ENCODE measurements around the gene CPED1. TPM values are rescaled to one million over a fixed set of nuclear protein-coding genes. Genes with fewer than 3 reads are reported as not detected.

Gene CPED1
- total RNA-seq, 5 donors from 2014 or later (not counting 1 experiment from before 2014, with no cell fraction given): 0.73 to 1.4 (median 0.96) TPM; not detected in 2

DNA sequence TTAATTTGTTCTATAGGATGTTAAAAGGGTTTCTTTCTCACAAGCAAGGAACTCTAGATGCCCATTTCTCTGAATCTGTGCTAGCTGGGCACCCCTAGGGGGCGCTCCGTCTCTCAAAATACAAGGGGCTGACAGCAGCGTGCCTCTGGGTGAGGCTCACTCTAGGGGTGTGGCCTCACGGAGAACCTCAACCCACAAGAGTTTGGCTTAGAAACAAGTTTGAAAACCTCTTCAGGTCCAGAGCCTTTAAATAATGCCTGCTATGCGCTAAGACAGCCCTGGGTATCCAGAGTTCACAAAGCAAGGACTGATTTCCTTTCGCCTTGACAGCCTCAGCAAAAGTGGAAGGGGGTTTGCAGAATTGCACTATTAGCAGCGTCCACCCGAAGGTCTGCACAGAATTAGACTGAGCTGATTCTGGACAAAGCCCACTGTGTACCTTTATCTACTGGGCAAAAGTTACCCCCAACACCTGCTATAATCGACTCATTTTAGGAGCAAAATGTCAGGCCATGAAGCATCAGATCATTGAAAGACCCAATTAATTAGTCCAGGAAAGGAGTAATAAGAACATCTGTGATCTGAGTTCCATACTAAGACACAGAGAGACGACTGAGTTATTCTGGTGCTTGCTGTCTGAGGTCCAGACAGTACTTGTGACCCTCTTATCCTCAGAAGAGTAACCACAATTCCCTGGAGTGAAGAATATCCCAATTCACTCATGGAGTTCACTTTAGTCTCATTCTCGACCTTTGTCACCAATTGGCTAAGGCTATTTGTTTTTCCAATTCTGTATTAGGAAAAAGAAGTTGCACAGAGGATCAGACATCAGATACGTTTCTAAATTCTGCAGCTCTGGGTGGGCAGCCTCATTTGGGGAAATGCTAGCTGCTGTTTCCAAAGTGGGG lies 574 bp upstream of the CPED1 start:
- no peaks in the 10 kb centered on the region for H3K9me3 ChIP-seq
- Mint-ChIP-seq H3K36me3 (no peaks in the 10 kb centered on the region), H3K27me3 (peaks cover 45 to 55% of the 10 kb centered on the region in 2 donors), H3K4me1 (peaks cover 18 to 21% (median 21%) of the 10 kb centered on the region in 3 donors), H3K27ac (no peak overlapping the region), H3K4me3 (peak overlapping the region; percentile 43 to 74 (median 60)), H3K9me3 (no peaks in the 10 kb centered on the region)
- peak overlapping the region in 1 of 2 donors; percentile 28 for H3K4me3 ChIP-seq (ENCODE audit: control insufficient read depth in 1 of 2, extremely low read depth in 1 of 2, low read length in 1 of 2)
- ChIA-PET POLR2A (interaction anchor here in 1 of 2 donors (0.6 kb wide), 1 partner anchor 38 kb away, joined by 5 read pairs; the partner anchor contains the start of gene ING3), CTCF (interaction anchor here (0.5 to 2.6 kb wide), 16 partner anchors 8 to 437 kb away, joined by 3 to 14 read pairs (median 4); partner anchors contain the start of gene ING3 (in 1 of the 2))
- 5% methylated on average over 9 of the region's 12 CpGs for WGBS (ENCODE audit: insufficient coverage)
- no peak overlapping the region for H3K27ac ChIP-seq (ENCODE audit: low read length)
- ATAC-seq (replicated peaks in 1 of 4) (peak; percentile 97 to 99 (median 98)), DNase-seq (peak; percentile 65 to 93 (median 84))
- peaks cover 9 to 15% of the 10 kb centered on the region in 2 experiments for H3K4me1 ChIP-seq (ENCODE audit: control insufficient read depth in 1 of 2, extremely low read depth in 1 of 2, insufficient read depth in 2 of 2, low read length in 2 of 2)
- H3K27me3 ChIP-seq (replicated peaks in 1 of 2; ENCODE audit: control insufficient read depth in 2 of 2, extremely low read depth in 1 of 2, insufficient read depth in 2 of 2, low read length in 1 of 2): peaks cover 0 to 24% of the 10 kb centered on the region in 2 experiments
- no peaks in the 10 kb centered on the region for H3K36me3 ChIP-seq (ENCODE audit: control insufficient read depth in 2 of 2, extremely low read depth in 1 of 2, insufficient read depth in 1 of 2, low read length in 1 of 2)

- Histone ChIP-seq H3K4me1 (ENCODE audit: control insufficient read depth in 1 of 2, extremely low read depth in 1 of 2, insufficient read depth in 2 of 2, low read length in 2 of 2) (peaks cover 9 to 15% of the 10 kb centered on the region in 2 experiments), H3K4me3 (ENCODE audit: control insufficient read depth in 1 of 2, extremely low read depth in 1 of 2, low read length in 1 of 2) (no peak overlapping the region), H3K36me3 (ENCODE audit: control insufficient read depth in 2 of 2, extremely low read depth in 1 of 2, insufficient read depth in 1 of 2, low read length in 1 of 2) (no peaks in the 10 kb centered on the region), H3K9me3 (no peaks in the 10 kb centered on the region), H3K27ac (ENCODE audit: low read length) (no peak overlapping the region), H3K27me3 (replicated peaks in 1 of 2; ENCODE audit: control insufficient read depth in 2 of 2, extremely low read depth in 1 of 2, insufficient read depth in 2 of 2, low read length in 1 of 2) (peaks cover 0 to 24% of the 10 kb centered on the region in 2 experiments)
- H3K4me1 Mint-ChIP-seq: peaks cover 18 to 21% (median 21%) of the 10 kb centered on the region in 3 donors
- no peak overlapping the region for H3K27ac Mint-ChIP-seq
- H3K4me3 Mint-ChIP-seq: peak overlapping the region in 2 of 3 donors; percentile 60 to 74
- H3K36me3 Mint-ChIP-seq: no peaks in the 10 kb centered on the region
- H3K9me3 Mint-ChIP-seq: no peaks in the 10 kb centered on the region
- peaks cover 45 to 57% of the 10 kb centered on the region in 2 donors for H3K27me3 Mint-ChIP-seq
- ChIA-PET POLR2A (interaction anchor here (0.6 to 1.5 kb wide), 4 partner anchors 9 to 73 kb away, joined by 3 read pairs; partner anchors contain the start of gene ING3 (in 1 of the 2)), CTCF (interaction anchor here (0.7 to 2.6 kb wide), 7 partner anchors 10 to 111 kb away, joined by 3 to 13 read pairs (median 4); no protein-coding TSS in a partner anchor)
- ATAC-seq (replicated peaks in 1 of 4) (no peak), DNase-seq (no peak)
- 56% methylated on average over 11 of the region's 15 CpGs for WGBS (ENCODE audit: insufficient coverage)
Observed at GRCh38 chr7:120989257-120990220, 1.0 kb downstream of the CPED1 start.

- no peak for DNase-seq
- peaks cover 18 to 28% (median 26%) of the 10 kb centered on the region in 3 donors for H3K4me1 Mint-ChIP-seq
- no peaks in the 10 kb centered on the region for H3K9me3 Mint-ChIP-seq
- H3K36me3 ChIP-seq (ENCODE audit: control insufficient read depth in 2 of 2, extremely low read depth in 1 of 2, insufficient read depth in 1 of 2, low read length in 1 of 2): no peaks in the 10 kb centered on the region
- H3K4me3 Mint-ChIP-seq: no peak overlapping the region
- H3K36me3 Mint-ChIP-seq: no peaks in the 10 kb centered on the region
- H3K4me1 ChIP-seq (ENCODE audit: control insufficient read depth in 1 of 2, extremely low read depth in 1 of 2, insufficient read depth in 2 of 2, low read length in 2 of 2): peaks cover 10 to 16% of the 10 kb centered on the region in 2 experiments
- H3K9me3 ChIP-seq: no peaks in the 10 kb centered on the region
- ATAC-seq (replicated peaks in 1 of 4): no peak
- H3K27me3 ChIP-seq (replicated peaks in 1 of 2; ENCODE audit: control insufficient read depth in 2 of 2, extremely low read depth in 1 of 2, insufficient read depth in 2 of 2, low read length in 1 of 2): peaks cover 0 to 24% of the 10 kb centered on the region in 2 experiments
- H3K27me3 Mint-ChIP-seq: peaks cover 45 to 56% of the 10 kb centered on the region in 2 donors
- H3K4me3 ChIP-seq (ENCODE audit: control insufficient read depth in 1 of 2, extremely low read depth in 1 of 2, low read length in 1 of 2): no peak overlapping the region
- CTCF ChIA-PET: interaction anchor here in 1 of 2 donors (2.1 to 2.6 kb wide), 2 partner anchors 9 to 92 kb away, joined by 8 to 13 read pairs; no protein-coding TSS in a partner anchor
- POLR2A ChIA-PET: interaction anchor here (0.7 to 1.5 kb wide), 2 partner anchors 12 to 40 kb away, joined by 3 to 4 read pairs; partner anchors contain the start of gene ING3 (in 1 of the 2)
- H3K27ac Mint-ChIP-seq: no peak overlapping the region
- WGBS (ENCODE audit: insufficient coverage): no CpG with 5 or more reads among the region's 6 CpGs
- no peak overlapping the region for H3K27ac ChIP-seq (ENCODE audit: low read length)
Observed at GRCh38 chr7:120990468-120991118, 2.1 kb downstream of the CPED1 start.

- Histone ChIP-seq H3K9me3 (no peaks in the 10 kb centered on the region), H3K4me3 (ENCODE audit: control insufficient read depth in 1 of 2, extremely low read depth in 1 of 2, low read length in 1 of 2) (no peak overlapping the region), H3K27ac (ENCODE audit: low read length) (no peak overlapping the region), H3K36me3 (ENCODE audit: control insufficient read depth in 2 of 2, extremely low read depth in 1 of 2, insufficient read depth in 1 of 2, low read length in 1 of 2) (no peaks in the 10 kb centered on the region), H3K4me1 (ENCODE audit: control insufficient read depth in 1 of 2, extremely low read depth in 1 of 2, insufficient read depth in 2 of 2, low read length in 2 of 2) (peaks cover 13 to 22% of the 10 kb centered on the region in 2 experiments), H3K27me3 (replicated peaks in 1 of 2; ENCODE audit: control insufficient read depth in 2 of 2, extremely low read depth in 1 of 2, insufficient read depth in 2 of 2, low read length in 1 of 2) (peaks cover 0 to 21% of the 10 kb centered on the region in 2 experiments)
- ChIA-PET POLR2A (interaction anchor here in 1 of 2 donors (0.7 kb wide), 1 partner anchor 12 kb away, joined by 4 read pairs; no protein-coding TSS in a partner anchor), CTCF (interaction anchor here in 1 of 2 donors (2.1 kb wide), 1 partner anchor 91 kb away, joined by 8 read pairs; no protein-coding TSS in a partner anchor)
- Mint-ChIP-seq H3K4me1 (peaks cover 24 to 34% (median 31%) of the 10 kb centered on the region in 3 donors), H3K4me3 (no peak overlapping the region), H3K9me3 (no peaks in the 10 kb centered on the region), H3K27me3 (peaks cover 45 to 53% of the 10 kb centered on the region in 2 donors), H3K36me3 (no peaks in the 10 kb centered on the region), H3K27ac (no peak overlapping the region)
- no peak for DNase-seq
- no peak for ATAC-seq (replicated peaks in 1 of 4)
- no CpG with 5 or more reads among the region's 1 CpG for WGBS (ENCODE audit: insufficient coverage)
Observed at GRCh38 chr7:120991161-120991560, 2.6 kb downstream of the CPED1 start.

DNA sequence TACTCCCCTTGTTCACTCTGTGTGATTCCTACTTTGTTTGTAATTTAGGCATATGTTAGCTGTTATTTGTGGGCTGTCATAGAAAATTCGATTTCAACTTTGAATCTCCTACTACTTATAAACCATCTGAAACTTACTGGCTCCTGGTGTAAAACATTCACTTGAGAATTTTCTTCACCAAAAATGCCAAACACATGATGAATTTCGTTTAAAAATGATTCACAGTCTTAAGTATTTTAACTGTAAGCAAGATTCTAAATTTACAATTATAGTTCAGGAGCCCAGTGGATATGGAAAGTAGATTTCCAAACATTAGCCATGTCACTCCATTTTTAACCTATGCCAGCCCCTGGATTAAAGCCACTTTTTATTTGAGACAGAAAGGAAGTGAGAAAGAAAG lies 3.1 kb downstream of the CPED1 start:
- DNase-seq (no peak), ATAC-seq (replicated peaks in 1 of 4) (no peak)
- Mint-ChIP-seq H3K36me3 (no peaks in the 10 kb centered on the region), H3K4me1 (peaks cover 28 to 38% (median 35%) of the 10 kb centered on the region in 3 donors), H3K27me3 (peaks cover 42 to 49% of the 10 kb centered on the region in 2 donors), H3K4me3 (no peak overlapping the region), H3K27ac (no peak overlapping the region), H3K9me3 (no peaks in the 10 kb centered on the region)
- Histone ChIP-seq H3K36me3 (ENCODE audit: control insufficient read depth in 2 of 2, extremely low read depth in 1 of 2, insufficient read depth in 1 of 2, low read length in 1 of 2) (no peaks in the 10 kb centered on the region), H3K4me1 (ENCODE audit: control insufficient read depth in 1 of 2, extremely low read depth in 1 of 2, insufficient read depth in 2 of 2, low read length in 2 of 2) (peaks cover 17 to 23% of the 10 kb centered on the region in 2 experiments), H3K4me3 (ENCODE audit: control insufficient read depth in 1 of 2, extremely low read depth in 1 of 2, low read length in 1 of 2) (no peak overlapping the region), H3K27me3 (replicated peaks in 1 of 2; ENCODE audit: control insufficient read depth in 2 of 2, extremely low read depth in 1 of 2, insufficient read depth in 2 of 2, low read length in 1 of 2) (peaks cover 0 to 19% of the 10 kb centered on the region in 2 experiments), H3K27ac (ENCODE audit: low read length) (no peak overlapping the region), H3K9me3 (no peaks in the 10 kb centered on the region)
- ChIA-PET POLR2A (no interaction called here), CTCF (no interaction called here)
- WGBS (ENCODE audit: insufficient coverage): no CpG with 5 or more reads among the region's 2 CpGs
